Mucosa of gallbladder (tissue), 1 donor: ENCODE results near the gene LYRM9. TPM values are rescaled to one million over a fixed set of nuclear protein-coding genes. Genes with fewer than 3 reads are reported as not detected.
"Not testable (repeated sequence)": the region's sequence is repeated elsewhere in the genome, so short reads cannot be mapped to it uniquely, and the experiment has no call there.

Experiments
- DNase-seq: peaks from one replicate; pipeline ENCODE4 v3.0.0-alpha.2; 2020; ENCODE audit warnings: low spot score
- total RNA-seq: library from RNA; stranded (reverse); gene quantifications from one replicate; pipeline ENCODE4 v1.2.1, GENCODE V29; 2021
- donor health status: DM: no; HTN: no; CAD: no.

The LYRM9 gene
- total RNA-seq = 6.6 TPM

- peak; percentile 91 for DNase-seq
These were observed at the start of gene LYRM9 for GRCh38 chr17:27892866-27893769. Gene LYRM9 (minus strand): TSS chr17:27893365. CDS start chr17:27882694, 10,671 bp downstream.

- DNase-seq = peak; percentile 11
These were observed 47.6 kb upstream of the LYRM9 start for GRCh38 chr17:27940503-27941428.

- DNase-seq = no peak
These were observed 46.6 kb upstream of the LYRM9 start for GRCh38 chr17:27939474-27940465.

- no peak for DNase-seq
These were observed 45.7 kb upstream of the LYRM9 start for GRCh38 chr17:27938864-27939263.

- DNase-seq = no peak
These were observed 45.1 kb upstream of the LYRM9 start for GRCh38 chr17:27938241-27938640.

- no peak for DNase-seq
These were observed 43.9 kb upstream of the LYRM9 start for GRCh38 chr17:27937025-27937546.

GRCh38 chr17:27930000-27930399, 36.8 kb upstream of the LYRM9 start:
- no peak for DNase-seq

- DNase-seq = no peak
These were observed 35.4 kb upstream of the LYRM9 start for GRCh38 chr17:27928587-27928986.

- DNase-seq = no peak
These were observed 34.6 kb upstream of the LYRM9 start for GRCh38 chr17:27927781-27928180.

GRCh38 chr17:27921599-27921998, 28.4 kb upstream of the LYRM9 start:
- no peak for DNase-seq

GRCh38 chr17:27921077-27921476, 27.9 kb upstream of the LYRM9 start:
- DNase-seq = no peak

- DNase-seq = no peak
These were observed 27.4 kb upstream of the LYRM9 start for GRCh38 chr17:27920569-27920968.

GRCh38 chr17:27919079-27919478, 25.9 kb upstream of the LYRM9 start:
- DNase-seq = no peak

GRCh38 chr17:27918498-27918897, 25.3 kb upstream of the LYRM9 start:
- DNase-seq = no peak

GRCh38 chr17:27917000-27917399, 23.8 kb upstream of the LYRM9 start:
- DNase-seq = no peak

GRCh38 chr17:27915709-27916108, 22.5 kb upstream of the LYRM9 start:
- DNase-seq = no peak

GRCh38 chr17:27914382-27914781, 21.2 kb upstream of the LYRM9 start:
- DNase-seq = no peak

- no peak for DNase-seq
These were observed 19.8 kb upstream of the LYRM9 start for GRCh38 chr17:27912964-27913363.

GRCh38 chr17:27912299-27912698, 19.1 kb upstream of the LYRM9 start:
- DNase-seq = not testable (repeated sequence)

- DNase-seq = no peak
These were observed 14.9 kb upstream of the LYRM9 start for GRCh38 chr17:27907976-27908558.

- DNase-seq = no peak
These were observed 13.5 kb upstream of the LYRM9 start for GRCh38 chr17:27906623-27907022.
